Ramos (cell line): ENCODE measurements around the gene CACNB2.

Experiments
- in situ Hi-C: fragments of 300-500 bp; cut with MboI; formaldehyde crosslinking; loops from one replicate; pipeline ENCODE4 v1.14.3; 2022; ENCODE audit warnings: low sequenced_read_pairs; ENCODE audit not compliant: unreplicated experiment

The CACNB2 gene

DNA sequence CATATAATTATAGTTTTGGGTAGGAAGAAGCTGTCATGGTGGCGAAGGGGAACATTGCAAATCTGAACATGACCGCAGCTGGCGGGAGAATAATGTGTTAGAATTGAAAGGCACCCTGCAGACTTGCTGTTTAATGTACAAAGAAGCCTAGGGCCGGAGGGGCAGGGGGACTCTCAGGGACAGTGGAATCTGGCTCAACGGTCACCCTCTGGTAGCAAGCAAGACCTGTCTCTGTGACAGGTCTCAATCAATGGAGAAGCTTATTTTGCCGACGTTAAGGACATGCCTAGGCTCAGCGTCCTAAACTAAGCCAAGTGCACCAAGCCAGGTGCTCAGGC is 333.9 kb downstream of the CACNB2 start:
- in situ Hi-C loops: no loop called here

DNA sequence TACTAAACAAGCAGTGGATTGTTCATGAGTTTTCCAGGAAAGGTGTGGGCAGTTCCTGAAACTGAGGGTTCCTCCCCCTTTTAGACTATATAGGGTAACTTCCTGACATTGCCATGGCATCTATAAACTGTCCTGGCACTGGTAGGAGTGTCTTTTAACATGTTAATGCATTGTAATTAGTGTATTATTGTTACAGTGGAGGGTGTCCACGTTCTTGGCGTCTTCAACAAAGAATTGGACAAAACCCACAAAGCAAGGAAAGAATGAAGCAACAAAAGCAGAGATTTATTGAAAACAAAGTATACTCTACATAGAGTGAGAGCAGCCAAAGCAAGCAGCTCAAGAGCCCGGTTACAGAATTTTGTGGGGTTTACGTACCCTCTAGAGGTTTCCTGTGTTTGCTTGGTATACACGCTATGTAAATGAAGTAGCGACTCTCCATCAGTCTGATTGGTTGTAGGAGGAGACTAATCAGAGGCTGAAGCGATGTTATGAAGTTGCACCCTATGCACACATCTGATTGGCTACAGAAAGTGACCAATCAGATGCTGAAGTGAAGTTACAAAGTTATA is 335.9 kb downstream of the CACNB2 start:
- in situ Hi-C loops: no loop called here

GRCh38 chr10:18478354-18478753 is 338.1 kb downstream of the CACNB2 start:
- in situ Hi-C loops: no loop called here

DNA sequence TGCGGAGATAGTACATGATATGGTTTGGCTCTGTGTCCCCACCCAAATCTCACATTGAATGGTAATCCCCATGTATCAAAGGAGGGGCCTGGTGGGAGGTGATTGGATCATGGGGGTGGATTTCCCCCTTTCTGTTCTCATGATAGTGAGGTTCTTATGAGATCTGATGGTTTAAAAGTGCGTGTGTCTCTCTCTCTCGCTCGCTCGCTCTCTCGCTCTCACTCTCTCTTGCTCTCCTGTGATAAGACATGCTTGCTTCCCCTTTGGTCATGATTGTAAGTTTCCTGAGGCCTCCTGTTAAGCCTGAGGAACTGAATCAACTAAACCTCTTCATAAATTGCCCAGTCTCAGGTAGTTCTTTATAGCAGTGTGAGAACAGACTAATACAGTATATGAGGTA is 339.3 kb downstream of the CACNB2 start:
- in situ Hi-C loops: no loop called here

DNA sequence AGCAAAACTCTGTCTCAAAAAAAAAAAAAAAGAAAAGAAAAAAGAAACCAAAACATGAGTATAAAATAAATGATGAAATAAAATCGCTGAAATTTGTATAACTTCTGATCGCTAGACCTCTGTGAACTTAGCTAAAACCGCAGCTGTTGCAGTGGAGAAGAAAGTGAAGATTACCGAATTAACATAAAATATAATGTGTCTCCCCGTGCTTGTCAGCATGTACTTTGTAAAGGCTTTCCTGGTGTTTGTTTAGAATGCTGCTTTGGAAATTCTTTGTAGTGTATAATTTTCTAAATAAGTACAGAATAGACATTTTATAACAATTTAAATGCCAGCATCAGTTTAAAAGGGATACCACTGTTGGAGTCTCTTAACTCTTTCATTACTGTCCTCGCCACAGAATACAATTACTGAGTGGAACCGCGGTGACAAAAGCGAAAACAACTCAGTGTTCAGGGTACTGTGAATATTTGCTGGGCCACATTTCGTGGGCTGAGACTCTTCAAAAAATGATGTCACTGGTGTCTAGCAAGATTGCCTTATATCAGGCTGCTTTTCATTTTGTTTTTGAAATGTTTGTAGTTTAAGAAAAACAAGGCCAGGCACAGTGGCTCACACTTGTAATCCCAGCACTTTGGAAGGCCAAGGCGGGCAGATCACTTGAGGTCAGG is 343.4 kb downstream of the CACNB2 start:
- in situ Hi-C loops: no loop called here

- in situ Hi-C loops: no loop called here
Measured at GRCh38 chr10:18486438-18486837, 346.2 kb downstream of the CACNB2 start.

GRCh38 chr10:18490755-18491154 is 350.5 kb downstream of the CACNB2 start:
- in situ Hi-C loops: no loop called here

DNA sequence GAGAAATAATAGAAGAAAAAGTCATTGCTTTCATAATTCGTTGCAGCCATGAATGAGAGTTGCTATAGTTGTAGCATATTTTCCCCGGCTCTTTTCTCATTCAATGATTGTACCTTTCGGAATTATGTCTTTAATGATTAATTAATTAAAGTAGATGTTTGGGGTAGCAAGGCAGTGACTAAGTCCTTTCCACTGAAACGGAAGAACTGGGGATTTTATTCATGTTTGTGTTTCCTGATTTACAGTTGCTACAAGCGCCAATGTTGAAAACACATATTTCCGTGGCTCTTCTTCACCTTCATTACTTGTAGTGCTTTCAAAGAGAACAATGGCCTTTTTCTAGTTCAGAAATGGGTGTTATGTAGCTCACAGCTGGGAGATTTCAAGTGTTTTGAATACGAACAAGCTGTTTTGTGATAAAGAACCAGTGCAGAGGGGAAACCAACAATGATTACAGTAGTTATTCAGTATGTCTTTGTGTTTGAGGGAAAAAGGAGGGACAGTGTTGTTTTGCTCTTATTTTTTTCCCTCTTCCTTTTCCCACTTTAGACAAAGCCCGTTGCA is 357.7 kb downstream of the CACNB2 start:
- in situ Hi-C loops: no loop called here

DNA sequence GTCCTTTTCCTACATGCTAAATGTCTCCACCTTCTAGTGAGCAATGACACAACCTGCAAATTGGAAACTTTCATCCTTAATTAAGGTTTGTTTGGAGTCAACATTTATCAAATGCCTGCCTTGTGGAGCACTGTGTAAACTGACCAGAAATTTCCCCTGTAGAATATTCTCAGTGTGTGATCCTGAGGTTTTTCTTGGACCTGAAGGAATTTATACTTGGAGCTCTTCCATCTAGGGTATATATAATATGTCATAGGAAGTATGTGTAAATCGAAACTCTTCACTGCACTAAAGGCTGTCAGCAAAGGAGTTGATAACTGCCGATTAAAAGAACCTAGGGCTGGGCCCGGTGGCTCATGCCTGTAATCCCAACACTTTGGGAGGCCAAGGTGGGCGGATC is 358.8 kb downstream of the CACNB2 start:
- in situ Hi-C loops: no loop called here

GRCh38 chr10:18500576-18500975 is 360.4 kb downstream of the CACNB2 start:
- in situ Hi-C loops: no loop called here

- in situ Hi-C loops: no loop called here
Measured at GRCh38 chr10:18501198-18501597, 361.0 kb downstream of the CACNB2 start.

- in situ Hi-C loops: no loop called here
Measured at GRCh38 chr10:18501629-18502028, 361.4 kb downstream of the CACNB2 start.

DNA sequence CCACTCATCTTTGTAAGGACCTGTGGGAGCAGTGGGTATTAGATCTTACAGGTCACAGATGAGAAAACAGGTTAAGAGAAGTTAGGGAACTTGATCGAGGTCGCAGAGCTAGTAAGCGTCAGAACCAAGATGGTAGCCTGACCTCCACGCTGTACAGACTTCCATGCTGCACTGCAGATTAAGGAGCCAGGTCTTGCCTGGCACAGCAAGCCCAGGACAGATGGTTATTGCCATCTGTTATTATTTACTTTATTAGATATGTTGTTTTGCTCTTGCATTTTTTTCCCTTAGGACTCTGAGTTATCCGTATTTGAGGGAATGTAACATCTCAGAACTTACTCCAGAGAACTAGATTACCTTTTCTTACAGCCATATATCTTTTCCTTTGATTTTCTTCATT is 363.9 kb downstream of the CACNB2 start:
- in situ Hi-C loops: no loop called here

- in situ Hi-C loops: no loop called here
Measured at GRCh38 chr10:18505456-18506118, 365.4 kb downstream of the CACNB2 start.

DNA sequence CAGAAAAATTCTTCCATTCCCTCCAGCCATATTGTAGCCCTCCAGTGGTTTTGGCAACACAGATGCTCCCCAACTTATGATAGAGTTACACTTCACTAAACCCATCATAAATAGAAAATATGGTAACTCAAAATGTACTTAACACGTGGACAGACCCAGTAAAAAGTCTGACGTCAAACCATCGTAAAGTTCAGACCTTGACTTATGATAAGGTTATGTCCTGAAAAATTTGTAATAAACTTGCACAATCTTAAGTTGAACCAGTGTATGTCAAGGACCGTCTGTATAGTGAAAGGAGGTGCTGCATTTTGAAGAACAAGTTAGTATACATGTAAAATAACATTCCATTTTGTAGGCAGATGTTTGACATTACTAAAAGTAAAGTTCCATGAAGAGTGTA is 368.4 kb downstream of the CACNB2 start:
- in situ Hi-C loops: no loop called here

DNA sequence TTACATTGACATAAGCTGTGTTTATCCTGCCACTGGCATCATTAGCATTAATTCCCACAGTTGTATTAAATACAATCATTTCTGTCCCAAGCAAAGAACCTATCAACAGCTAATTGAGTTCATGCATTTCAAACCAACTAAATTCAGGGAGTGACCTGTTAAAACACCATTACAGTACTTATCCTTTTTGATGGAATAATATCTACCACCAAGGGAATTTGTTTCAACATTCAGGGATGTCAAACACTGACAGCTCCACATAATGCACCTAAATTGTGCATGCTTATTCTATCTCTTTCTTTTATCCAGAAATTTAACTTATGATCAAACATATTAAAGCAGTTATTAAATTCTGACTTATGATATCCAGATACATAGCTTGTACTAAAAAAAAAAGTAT is 374.3 kb downstream of the CACNB2 start:
- in situ Hi-C loops: no loop called here

DNA sequence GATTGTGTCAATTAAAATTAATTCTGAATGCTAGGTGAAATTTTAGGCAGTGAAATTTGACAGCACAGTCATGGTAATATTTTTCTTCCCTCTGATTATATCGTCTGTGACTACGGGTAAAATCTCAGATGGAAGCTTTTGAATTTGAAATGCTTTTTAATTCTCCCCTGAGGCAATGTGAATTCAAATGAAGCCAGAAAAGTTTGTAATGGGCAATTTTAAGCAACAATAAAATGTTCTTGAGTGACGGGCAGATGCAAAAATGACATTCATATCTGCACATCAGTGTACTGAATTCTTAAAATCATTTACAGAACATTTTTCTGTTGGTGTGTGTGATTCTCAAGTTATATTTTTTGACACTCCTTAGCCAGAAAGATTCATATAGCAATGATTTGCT is 376.6 kb downstream of the CACNB2 start:
- in situ Hi-C loops: no loop called here

DNA sequence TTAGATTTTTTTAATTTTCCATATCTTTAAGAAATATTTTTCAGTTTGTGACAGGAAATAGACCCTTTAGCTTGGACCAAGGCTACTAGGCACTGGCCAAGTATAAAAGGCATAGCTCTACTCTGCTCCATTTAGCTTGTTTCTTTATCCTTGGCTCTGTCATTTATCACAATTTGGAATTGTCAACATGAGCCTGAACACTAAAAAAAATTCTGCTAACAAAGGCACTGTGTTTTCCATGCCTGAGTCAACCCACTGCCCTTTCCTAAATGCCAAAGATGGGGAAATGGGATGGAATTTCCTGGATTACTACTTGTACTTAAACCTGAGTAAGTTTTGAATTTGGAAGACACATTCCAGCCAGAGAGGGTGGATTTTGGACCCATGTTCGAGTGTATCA is 382.8 kb downstream of the CACNB2 start:
- in situ Hi-C loops: no loop called here

DNA sequence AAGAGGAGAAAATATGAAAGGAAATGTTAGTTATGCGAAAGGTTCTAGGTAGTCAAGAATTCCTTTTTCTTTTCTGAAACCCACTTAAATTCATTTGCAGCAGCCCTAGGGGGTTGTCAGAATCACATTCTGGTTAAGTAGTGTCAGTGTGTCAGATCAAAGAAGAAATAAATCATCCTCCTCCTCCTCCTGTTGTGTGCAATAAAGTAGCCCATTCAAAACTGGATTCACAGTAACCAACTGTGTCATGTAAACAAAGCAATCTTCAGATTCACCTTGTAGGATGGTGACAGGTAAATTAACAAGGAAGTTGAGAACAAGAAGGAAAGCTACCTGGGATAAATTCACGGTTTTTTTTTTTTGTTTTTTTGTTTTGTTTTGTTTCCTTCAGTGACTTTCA is 383.6 kb downstream of the CACNB2 start:
- in situ Hi-C loops: no loop called here

- in situ Hi-C loops: no loop called here
Measured at GRCh38 chr10:18527687-18528086, 387.5 kb downstream of the CACNB2 start.

- in situ Hi-C loops: no loop called here
Measured at GRCh38 chr10:18528292-18528691, 388.1 kb downstream of the CACNB2 start.
